SHP77 treated with DMSO at 0.1 percent for 48 hours (cell line): ENCODE measurements around the gene ENTHD1.
"Not testable (repeated sequence)": the region's sequence is repeated elsewhere in the genome, so short reads cannot be mapped to it uniquely, and the experiment has no call there.

Experiments used
- DNase-seq: peaks from one replicate; lab custom pipeline; 2025; lab: John Stamatoyannopoulos, UW

ENTHD1 gene

DNA sequence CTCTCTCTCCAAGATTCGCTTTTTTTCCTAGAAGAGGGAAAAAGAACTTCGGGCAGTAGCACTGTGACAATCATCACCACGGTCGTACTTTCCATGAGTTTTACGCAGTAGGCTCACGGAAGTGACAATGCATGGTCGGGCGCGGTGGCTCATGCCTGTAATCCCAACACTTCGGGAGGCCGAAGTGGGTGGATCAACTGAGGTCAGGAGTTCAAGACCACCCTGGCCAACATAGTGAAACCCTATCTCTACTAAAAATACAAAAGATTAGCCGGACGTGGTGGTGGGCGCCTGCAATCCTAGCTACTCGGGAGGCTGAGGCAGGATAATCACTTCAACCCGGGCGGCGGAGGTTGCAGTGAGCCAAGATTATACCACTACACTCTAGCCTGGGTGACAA, 30.7 kb upstream of the ENTHD1 start:
- no peak for DNase-seq

DNA sequence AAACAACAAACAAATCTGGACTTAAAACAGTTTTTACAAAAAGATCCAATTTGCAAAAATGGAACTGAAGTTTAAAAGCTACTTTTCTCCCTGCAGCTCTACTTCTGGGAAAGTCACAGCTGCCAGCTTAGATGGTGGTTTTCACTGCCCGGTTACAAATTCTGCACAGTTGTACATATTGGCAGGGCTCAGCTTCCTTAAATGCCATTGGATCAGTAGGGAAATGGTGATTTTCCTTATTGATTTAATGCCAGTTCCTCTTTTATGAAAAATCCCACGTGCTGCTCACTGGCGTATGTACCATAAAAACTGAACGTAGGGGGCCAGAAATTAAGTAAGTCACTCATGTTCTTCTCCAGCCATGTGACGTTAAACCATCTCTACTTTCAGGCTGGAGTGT, 30.1 kb upstream of the ENTHD1 start:
- no peak for DNase-seq

DNA sequence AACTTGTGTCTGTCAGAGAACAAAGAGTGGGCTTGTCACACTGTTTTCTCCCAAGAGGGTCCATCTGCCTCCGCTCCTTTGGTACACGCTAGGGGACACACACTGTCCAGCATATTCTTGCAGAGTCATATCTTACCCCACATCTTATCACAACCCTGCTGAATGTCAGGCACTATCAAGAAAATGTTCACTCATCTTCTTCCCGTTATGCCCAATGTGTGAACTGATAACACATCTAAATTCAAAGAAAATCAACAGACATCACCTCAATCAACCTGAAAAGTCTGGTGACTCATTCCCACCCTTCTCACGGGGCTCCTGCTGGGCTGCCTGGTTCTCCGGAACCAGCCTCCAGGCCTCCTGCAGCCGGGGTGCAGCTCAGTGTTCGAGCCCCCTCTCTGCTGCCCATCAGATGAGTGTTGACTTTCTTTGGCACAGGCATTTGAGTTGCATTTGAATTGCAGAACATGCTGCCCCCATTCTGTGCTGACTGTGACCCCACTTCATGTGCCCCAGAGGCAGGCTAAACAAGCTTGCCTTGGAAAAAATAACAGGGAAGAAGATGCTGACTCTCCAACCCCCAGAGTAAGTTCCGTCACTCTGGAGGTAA, 26.7 kb upstream of the ENTHD1 start:
- no peak for DNase-seq

DNA sequence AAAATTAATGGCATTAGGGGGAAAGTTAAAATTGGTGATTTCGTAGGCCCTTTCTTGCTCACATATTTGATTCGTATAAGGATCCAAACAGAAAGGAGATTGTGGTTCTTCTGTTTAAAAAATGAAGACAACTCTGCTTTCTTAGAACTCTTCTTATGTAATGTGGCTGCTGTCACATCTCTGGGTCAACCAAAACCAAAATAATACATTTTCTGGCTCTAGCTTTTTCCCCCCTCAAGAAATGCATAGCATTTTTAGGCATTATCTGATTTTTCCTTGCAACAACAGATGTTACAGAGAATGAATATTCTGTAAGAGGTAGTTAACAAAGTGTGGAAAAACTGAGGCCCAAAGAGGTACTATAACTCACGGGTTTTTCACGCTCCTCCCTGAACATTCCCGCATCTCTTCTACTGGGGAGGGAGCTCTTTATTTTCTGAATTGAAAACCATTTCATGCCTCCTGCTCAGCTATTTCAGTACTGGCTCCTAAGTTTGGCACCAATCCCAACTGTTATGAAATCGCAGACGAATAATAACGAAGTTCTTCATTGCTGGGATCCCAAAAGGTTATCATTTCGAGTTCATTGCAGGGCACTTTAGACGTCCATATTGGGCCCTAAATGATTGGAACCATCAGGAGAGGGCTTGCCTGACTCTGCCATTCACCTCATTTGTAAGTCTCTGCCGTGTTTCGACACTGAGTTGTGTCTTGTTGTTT, 24.4 kb upstream of the ENTHD1 start:
- DNase-seq, result no peak

DNA sequence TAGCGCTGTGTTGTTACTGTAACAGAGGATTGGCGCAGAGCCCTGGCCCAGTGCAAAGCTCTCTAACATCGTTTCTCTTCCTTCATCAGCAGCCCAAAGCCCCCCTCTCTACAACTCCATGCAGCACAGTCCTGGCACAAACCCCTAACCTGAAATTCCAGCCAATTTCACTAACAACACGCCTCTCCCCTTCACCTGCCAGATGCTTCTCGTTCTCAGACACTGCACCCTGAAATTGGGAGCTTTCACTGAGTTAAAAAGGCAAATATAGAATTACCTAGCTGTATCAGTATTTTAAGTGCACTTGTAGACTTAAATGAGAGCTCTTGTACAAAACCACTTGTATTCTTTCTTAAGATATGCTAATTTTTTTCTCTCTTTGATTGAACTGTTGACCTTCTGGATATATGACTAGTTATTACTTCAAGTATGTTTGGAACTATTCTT, 23.7 kb upstream of the ENTHD1 start:
- no peak for DNase-seq

DNA sequence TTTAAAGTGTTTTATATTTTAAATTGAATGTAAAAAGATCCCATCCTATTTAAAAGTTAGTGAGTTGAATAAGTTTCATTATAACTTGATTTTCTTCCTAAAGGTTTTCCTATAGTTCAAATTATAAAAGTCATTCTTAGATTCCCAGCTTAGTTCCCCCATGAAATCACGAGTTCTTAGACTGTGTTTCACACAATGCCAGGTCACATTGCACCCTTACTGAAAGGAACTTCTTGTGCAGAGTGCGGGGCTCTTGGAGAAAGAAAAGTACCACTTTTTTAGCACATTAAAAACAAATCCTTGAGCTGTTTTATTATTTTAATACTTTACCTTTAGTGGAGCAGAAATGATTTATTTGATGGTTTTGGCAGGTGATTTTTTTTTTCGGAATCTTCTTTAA, 22.9 kb upstream of the ENTHD1 start:
- no peak for DNase-seq

DNA sequence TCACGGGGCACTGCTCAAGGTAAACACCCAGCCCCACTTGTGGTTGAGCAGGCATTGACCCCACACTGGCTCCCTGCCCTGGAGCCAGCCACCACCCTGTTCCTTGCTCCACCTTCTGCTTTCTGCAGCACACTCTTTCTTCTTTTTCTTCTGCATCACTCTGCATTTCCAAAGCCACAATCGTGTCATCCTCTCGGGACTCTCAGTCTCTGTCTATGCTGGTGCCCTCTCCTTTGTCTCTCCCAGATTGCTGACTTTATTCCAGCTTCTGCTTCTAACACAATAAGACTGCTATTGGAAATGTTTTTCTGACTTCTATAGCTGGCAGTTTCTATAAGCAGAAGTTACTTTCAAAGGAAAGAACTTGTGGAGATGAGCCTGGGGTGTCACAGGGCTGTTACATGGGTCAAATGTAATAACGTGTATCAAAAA, 21.8 kb upstream of the ENTHD1 start:
- DNase-seq, result no peak

DNA sequence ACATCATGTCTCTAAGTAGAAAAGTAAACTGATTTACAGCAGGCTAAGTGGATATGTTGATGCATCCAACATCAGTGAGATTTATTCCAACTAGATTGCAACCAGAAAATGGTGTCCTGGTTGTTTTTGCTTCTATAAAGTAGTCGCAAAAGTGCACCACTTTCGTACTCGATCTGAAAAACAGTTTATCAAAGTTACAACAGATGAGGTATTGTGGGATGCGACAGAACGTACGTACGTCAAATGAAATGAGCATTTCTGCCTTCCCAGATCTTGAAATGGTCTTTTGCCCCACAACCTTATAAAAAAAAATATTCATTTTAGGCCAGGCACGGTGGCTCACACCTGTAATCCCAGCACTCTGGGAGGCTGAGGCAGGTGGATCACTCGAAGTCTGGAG, 21.0 kb upstream of the ENTHD1 start:
- no peak for DNase-seq

DNA sequence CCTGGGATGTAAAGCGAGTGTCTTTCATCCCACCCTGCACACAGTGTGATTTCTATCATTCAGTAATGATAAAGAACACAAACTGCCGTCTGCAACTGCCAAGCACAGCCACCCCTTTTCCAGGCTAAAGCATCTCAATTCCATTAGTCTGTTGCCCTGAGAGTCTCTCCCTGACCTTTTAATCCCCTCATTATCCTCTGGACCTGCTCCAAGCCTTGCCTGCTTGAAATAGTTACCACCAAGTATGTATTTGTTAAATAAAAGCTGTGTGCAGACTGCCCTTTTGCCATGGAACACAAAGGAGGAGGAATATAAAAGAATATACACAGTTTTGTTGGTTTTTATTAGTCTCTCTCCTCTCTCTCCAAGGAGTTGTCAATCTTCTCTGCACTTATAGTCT, 20.3 kb upstream of the ENTHD1 start:
- no peak for DNase-seq

DNA sequence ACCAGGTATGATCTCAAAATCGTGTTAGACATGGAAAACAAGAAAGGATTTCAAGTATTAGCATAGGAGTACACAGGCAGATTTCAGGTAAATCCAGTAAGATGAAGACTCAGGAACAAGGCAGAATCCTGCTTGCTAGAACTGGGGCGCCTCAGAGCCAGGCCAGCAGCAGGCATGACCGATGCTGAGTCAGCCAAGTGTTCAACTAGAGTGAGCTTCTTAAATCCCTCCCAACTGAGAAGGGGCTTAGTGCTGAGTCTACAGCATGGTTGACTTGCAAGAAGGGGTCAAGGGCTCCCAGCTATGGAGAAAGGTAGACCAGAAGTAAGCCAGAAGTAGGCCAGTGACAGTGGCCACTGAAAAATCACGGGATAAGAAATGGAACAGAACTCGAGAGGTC, 19.8 kb upstream of the ENTHD1 start:
- no peak for DNase-seq

DNA sequence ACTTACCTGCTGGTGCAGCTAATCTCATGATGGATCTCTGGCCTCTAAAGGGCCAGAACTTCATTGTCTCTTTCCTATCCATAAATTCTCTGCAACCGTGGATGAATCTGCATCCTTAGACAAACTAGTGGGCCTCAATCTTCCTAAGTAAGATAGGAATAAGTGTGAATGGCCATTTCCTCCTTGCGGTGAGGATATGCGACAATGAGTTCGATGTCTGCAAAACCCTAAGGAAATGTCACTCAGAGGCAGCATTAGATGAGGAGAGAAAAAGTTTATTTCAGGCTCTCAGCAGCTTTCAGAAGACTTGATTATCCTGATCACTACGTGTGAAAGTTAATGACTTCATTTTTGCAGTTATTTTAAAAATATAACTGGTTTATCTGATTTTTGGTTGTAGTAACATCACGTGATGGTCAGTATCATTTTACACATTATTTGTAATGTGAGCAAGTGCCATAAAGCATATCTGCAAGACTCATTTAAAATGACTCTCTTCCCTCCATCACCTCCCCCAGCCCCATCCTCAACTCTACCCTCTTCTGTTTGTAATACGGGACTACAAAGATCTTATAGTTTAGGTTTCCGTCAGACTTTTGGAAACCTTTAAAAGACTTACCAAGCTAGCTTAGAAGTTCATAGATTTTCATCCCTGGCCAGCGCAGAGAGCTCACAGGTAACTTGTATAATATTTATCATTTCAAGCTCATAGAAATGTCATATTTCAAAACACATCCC, 17.5 kb upstream of the ENTHD1 start:
- DNase-seq, result no peak

DNA sequence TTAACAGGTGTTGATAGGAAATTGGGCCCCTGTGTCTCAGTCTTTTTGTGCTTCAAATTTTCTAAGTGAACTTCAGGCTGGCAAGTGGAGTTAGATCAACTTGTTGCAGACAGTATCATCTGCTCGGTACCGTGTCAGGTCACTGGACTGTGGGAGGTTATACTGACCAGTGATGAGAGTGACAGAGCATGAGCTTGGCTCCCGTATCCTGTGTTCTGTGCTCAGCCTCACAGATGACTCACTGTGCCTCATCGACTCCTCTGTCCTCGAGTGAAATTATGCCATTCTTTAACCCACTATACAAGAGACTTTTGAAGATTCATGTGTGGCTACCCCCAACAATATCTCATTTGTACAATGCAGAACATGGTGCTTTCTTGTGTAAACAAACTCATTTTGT, 15.2 kb upstream of the ENTHD1 start:
- DNase-seq, result no peak

DNA sequence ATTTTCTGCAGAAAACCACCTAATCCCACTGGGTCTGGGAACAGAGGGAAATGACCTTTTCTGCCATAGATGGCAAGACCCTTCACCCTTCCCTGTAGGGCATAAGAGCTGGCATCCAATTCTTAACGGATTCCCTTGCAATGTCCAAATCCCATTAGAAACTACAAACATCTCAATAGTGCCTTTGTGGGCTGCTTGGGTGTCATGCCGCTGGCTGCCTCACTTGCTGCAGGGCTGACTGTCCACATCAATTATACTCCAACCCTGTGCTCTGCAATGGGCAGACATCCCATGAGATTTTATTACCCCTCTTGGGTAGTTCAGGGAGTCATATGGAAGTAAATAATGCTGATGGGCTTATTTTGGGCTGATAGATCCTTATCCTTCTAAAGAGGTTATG, 14.6 kb upstream of the ENTHD1 start:
- DNase-seq, result no peak

DNA sequence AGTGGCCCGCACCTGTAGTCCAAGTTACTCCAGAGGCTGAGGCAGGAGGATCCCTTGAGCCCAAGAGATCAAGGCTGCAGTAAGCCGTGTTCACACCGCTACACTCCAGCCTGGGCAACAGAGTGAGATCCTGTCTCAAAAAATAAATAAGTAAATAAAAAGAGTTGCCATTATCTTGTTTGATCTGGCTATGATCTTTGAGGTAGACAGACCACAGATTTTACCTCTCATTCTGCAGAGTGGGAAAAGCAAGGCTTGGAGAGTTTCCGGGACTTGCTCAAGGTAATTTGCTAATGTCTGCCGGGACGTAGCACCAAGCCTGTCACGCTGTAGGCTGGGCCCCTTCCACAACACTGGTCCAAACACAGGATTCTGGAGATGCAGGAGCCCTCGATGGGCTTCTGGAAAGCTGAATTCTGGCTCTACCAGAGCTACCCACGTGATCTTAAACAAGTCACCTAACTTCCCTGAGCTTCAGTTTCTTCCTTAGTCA, 14.1 kb upstream of the ENTHD1 start:
- DNase-seq, result no peak

DNA sequence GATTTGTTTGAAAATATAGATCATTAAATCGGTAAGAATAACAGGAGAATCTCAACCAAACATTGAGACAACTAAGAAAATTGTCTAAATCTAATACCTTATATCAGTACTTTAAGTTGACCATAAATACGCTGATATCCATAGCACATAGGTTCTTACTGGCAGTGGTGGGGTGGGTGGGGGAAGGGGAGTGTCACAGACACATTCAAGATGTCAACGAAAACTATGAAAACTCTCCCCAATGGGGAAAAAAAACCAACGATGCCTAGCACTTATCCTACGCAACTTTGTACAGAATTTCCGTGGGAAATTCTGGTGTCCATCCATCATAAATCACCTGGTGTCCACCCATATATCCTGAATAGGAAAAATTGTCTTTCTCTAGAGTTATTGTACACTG, 13.5 kb upstream of the ENTHD1 start:
- DNase-seq, result no peak

DNA sequence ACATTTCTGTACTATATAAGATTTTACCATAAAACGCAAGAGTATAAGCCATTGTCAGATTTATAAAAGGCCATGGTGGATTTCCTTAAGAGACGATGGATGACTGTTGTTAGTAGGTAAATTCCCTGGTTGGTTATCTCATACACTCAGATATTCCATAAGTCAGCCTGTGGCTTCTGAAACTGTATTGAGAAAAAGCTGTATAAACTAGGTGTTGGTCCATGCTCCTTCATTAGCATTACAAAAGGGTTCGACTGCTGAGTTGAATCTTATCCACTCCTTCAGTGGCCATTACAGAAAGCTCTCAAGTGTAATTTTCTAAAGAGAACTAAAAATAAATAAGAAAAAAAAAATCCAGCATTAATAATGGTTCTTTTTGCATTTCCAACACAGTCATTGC, 12.6 kb upstream of the ENTHD1 start:
- no peak for DNase-seq

DNA sequence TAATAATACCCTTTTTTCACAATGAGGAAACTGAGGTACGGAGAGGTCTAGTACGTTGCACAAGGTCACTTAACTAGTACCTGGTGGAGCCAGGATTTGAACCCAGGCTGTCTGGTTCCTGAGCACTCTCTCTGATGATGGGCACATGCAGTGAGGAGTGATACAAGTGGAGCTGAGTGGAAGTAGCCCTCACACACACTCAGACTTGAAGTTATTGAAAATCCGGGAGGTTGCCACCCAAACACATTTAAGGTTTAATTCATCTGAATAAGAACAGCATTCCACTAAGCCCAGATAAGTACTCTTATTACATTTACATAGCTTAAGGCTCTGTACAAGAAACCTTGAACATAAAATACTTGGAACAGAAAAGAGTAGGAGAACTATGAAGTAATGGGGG, 12.1 kb upstream of the ENTHD1 start:
- DNase-seq, result no peak

DNA sequence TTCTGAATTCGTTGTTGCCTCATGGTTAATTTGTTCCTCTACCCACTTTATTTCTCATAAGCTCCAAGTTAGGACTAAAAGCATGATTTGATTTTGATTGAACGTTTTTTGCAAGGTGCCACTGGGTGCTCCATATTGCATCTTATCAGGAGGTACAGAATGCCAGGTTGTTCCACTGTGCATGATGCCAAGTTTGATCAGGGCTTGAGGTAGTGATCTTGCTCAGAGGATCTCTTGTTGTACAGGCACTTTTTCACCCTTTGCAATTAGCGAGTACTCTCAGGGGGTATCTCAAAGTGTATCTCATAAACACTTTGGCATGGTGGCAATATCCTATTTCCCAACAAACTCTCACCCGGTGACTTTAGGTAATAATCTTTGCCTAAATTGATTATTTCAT, 11.3 kb upstream of the ENTHD1 start:
- no peak for DNase-seq

DNA sequence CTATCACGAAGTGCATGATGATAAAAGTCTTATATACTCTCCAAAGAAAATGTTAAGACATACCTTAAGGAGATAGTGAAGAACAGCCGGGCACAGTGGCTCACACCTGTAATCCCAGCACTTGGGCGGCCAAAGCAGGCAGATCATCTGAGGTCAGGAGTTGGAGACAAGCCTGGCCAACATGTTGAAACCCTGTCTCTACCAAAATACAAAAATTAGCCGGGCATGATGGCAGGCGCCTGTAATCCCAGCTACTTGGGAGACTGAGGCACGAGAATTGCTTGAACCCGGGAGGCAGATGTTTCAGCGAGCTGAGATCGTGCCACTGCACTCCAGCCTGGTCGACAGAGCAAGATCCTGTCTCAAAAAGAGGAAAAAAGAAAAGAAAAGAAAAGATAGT, 10.5 kb upstream of the ENTHD1 start:
- DNase-seq, result not testable (repeated sequence)

DNA sequence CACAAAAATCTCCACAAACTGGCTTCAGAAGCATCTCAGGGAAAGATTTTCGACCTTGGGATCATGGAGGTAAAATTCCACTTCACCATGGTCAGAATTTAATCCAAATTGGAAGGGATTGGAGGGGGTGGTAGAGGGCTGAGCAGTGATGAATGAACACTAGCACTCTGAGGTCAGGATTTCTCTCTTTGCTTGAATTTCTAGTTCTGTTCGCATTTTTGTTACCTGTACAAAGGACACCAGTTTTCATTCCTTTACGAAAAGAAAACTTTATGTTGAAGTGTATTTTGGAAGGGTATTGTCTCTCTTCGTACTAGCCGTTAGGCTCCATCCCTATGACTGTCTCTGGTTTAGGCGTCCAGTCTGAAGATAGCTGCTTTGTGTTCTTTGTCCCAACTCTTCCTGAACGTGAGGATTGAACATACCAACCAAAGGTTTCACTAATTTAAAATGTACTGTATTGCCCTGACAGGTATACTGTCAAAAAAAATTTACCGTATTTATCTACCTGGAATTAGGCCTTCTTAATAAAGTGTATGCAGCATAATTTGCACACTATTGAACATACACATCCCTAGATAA, 8.1 kb upstream of the ENTHD1 start:
- DNase-seq, result no peak

DNA sequence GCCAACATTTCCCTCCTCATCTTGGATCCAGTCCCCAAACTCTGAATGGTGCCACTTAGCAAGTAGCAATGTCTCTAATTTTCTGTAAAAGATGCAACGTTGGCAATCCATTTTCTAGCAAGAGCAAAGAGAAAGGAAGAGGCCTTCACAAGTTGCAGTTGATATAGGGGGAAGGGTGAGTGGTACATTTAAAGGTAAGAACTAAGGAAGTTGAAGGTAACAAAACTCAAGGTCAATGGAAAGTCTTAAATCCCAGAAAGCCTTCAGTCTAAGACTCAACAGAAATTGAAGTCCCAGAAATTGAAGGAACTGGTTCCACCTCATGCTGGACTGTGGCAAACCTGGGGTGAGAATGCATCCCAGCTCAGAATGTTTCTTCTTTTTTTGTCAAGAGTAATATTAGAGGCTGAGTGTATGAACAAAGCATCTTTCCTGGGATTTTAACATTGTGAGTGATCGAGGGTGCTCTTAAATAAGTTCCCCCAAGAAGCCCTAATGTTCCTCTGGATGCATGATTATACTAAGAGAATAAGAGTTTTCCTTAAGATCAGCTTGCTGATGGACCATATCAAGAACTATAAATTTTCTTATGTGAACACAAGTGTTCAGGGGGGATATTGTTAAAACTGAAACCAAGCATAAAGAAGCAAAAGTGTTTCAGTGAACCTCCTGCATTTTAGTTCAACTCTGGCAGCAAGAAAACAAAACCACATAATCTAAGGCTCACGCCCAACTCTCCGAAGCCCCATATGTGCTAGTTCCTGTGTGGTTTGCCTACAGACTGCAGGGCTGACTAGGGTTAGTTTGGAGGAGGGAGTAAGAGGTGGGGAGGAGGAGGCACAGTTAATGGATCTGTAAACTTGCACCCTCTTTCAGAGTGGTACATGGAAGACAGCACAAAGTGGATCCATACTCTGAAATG, 7.0 kb upstream of the ENTHD1 start, which contains the start of gene GRAP2:
TSS of gene GRAP2 (plus strand) at position 779 of the 922 bp plus-strand sequence. CDS start 46,023 bp downstream, outside the sequence.
- DNase-seq, result no peak

DNA sequence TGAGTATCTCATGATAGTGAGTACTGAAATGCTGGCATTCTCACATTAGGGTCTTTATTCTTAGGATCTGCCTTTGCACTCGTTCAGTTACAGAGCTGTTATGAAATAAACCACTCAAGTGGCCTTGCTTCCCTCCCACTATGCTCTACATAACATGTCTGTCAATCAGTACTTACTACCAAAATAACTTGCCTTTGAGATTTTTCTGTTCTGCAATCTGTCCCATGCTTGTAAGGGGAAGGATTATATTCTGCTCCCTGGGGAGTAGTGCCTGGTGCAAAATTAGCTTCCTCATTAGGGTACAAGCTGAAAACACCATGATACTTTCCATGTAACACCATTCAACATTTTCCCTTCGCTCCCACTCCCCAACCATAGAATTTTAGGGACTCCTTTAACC, 5.4 kb upstream of the ENTHD1 start:
- no peak for DNase-seq
